ENCODE measurements around the gene DCTD.

- TF ChIP-seq CTCF (IDR thresholded peaks at IDR 0.05 in 8 of 11, conservative IDR thresholded peaks at IDR 0.05 in 3 of 11): no peak
- no peak for TF ChIP-seq POLR2A (IDR thresholded peaks at IDR 0.05)
- TF ChIP-seq POLR2AphosphoS5 (IDR thresholded peaks at IDR 0.05): no peak
Observed at GRCh38 chr4:182848685-182849084, 68.5 kb downstream of the DCTD start.
